ENCODE data around the gene CDKN3.
A peak's percentile ranks its signal among the peaks of the same experiment; 100 is the strongest.

The CDKN3 gene

DNA sequence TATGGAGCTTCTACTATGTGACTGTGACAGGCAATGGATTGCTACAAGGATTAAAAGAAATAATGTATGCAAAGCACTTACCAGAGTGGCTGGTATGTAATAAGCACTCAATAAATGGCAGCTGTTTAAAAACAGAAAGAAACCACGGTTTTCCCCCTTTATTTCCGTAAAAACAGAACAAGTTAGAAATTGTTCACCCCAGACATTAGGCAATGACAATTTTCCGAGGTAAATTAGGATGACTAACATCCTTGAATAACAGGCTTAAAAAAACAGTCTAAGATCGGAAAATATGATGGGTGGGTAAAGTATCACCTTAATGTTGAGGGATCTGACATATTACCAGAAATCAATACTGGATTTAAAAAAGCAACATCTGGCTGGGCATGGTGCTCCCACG is 65.2 kb downstream of the CDKN3 start:
- no peak overlapping the region for H3K27ac Mint-ChIP-seq
- H3K27me3 Mint-ChIP-seq (ENCODE audit: low read depth, poor library complexity) = peaks cover 7% of the 10 kb centered on the region

DNA sequence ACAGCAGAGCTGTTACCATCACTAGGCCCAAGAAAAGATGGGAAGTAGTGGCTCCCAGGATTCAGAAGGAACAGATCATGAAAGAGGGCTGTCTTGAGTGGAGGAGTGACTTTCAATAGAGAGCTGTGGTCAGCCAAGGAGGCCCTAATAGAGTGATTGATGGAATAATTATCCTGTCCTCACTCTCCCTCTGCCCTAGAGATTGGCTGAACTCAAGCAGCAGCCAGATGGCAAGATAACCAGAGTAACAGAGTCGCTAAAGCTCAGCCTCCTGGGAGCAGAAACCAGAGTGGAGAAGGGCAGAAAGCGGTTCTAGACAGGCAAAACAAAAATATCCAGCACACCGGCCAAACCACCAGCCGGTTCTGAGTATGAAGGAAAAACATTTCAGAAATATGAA is 68.8 kb downstream of the CDKN3 start:
- TF ChIP-seq, protein P1, sequence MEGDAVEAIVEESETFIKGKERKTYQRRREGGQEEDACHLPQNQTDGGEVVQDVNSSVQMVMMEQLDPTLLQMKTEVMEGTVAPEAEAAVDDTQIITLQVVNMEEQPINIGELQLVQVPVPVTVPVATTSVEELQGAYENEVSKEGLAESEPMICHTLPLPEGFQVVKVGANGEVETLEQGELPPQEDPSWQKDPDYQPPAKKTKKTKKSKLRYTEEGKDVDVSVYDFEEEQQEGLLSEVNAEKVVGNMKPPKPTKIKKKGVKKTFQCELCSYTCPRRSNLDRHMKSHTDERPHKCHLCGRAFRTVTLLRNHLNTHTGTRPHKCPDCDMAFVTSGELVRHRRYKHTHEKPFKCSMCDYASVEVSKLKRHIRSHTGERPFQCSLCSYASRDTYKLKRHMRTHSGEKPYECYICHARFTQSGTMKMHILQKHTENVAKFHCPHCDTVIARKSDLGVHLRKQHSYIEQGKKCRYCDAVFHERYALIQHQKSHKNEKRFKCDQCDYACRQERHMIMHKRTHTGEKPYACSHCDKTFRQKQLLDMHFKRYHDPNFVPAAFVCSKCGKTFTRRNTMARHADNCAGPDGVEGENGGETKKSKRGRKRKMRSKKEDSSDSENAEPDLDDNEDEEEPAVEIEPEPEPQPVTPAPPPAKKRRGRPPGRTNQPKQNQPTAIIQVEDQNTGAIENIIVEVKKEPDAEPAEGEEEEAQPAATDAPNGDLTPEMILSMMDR (IDR thresholded peaks at IDR 0.05) = no peak
- H3K27me3 Mint-ChIP-seq (ENCODE audit: low read depth, poor library complexity) = peaks cover 7% of the 10 kb centered on the region
- H3K4me1 Mint-ChIP-seq = peaks cover 8% of the 10 kb centered on the region
- peaks cover 22% of the 10 kb centered on the region for H3K9me3 Mint-ChIP-seq
- H3K4me3 Mint-ChIP-seq = no peak overlapping the region
- H3K27ac Mint-ChIP-seq = peak overlapping the region; percentile 89
- DNase-seq = no peak
- peaks cover 20% of the 10 kb centered on the region for H3K36me3 Mint-ChIP-seq (ENCODE audit: low read depth)

More for the DNA sequence above, 65.2 kb downstream of the CDKN3 start:
- H3K4me1 Mint-ChIP-seq = peaks cover 8% of the 10 kb centered on the region
- H3K4me3 Mint-ChIP-seq = no peak overlapping the region
- DNase-seq = no peak
- peaks cover 11% of the 10 kb centered on the region for H3K36me3 Mint-ChIP-seq (ENCODE audit: low read depth)
- TF ChIP-seq, protein P1 (IDR thresholded peaks at IDR 0.05) = no peak
- peaks cover 37% of the 10 kb centered on the region for H3K9me3 Mint-ChIP-seq

DNA sequence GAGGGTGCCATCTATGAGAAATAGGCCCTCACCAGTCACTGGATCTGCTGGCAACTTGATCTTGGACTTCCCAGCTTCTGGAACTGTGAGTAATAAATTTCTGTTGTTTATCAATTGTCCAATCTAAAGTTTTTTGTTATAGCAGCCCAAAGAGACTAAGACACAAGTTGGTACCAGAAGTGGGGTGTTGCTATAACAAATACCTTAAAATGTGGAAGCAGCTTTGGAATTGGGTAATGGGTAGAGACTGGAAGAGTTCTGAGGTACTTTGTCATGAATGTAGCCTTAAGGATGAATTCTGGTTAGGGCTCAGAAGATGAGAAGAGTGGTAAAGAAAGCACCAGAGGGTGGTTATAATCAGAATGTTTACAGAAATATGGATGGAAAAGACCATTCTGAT is 70.5 kb downstream of the CDKN3 start:
- no peak for DNase-seq
- Mint-ChIP-seq H3K36me3 (ENCODE audit: low read depth) (peaks cover 20% of the 10 kb centered on the region), H3K4me3 (no peak overlapping the region), H3K27ac (no peak overlapping the region), H3K4me1 (peaks cover 8% of the 10 kb centered on the region), H3K9me3 (peaks cover 21% of the 10 kb centered on the region), H3K27me3 (ENCODE audit: low read depth, poor library complexity) (peaks cover 7% of the 10 kb centered on the region)
- TF ChIP-seq, protein P1 (IDR thresholded peaks at IDR 0.05) = no peak

Measured in nephron progenitor cell (in vitro differentiated cells).